ENCODE results near the gene RDX. TPM values are rescaled to one million over a fixed set of nuclear protein-coding genes. Genes with fewer than 3 reads are reported as not detected.

Gene RDX
- total and polyA plus RNA-seq, 2 of the 4 experiments (the other 2 are of a cell fraction) = 61.1 to 72.4 TPM

DNA sequence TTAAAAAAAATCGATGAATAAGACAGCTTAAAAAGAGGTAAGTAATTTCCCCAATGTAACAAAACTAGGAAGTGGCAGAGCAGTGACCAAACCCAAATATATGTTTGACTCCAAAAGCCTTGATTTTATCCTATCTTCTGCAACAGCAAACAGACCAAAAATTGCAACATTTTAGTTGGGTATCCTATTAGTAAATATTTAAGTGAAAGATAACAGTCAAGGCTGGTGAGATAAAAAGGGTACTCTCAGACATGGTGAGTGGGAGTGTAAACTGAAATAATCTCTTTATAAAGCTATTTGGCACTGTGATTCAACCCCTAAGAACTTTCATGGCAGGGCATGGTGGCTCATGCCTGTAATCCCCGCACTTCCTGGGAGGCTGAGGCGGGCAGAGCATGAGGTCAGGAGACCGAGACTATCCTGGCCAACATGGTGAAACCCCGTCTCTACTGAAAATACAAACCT, 1.9 kb upstream of the RDX start:
- no peak overlapping the region for H3K4ac ChIP-seq (ENCODE audit: low read depth, low read length)
- no peak overlapping the region for H3K56ac ChIP-seq (ENCODE audit: extremely low read depth, insufficient read depth, low read length)
- H2BK20ac ChIP-seq (ENCODE audit: low read depth, low read length) = no peak overlapping the region
- H3K18ac ChIP-seq (ENCODE audit: low read depth, low read length) = no peak overlapping the region
- H3K27me3 ChIP-seq (ENCODE audit: control insufficient read depth, insufficient read depth, low read length) = no peaks in the 10 kb centered on the region
- H3K14ac ChIP-seq (replicated peaks; ENCODE audit: low read depth, low read length) = no peak overlapping the region
- H2BK5ac ChIP-seq (ENCODE audit: low read depth, low read length, poor library complexity, severe bottlenecking) = no peak overlapping the region
- no CpG with 5 or more reads among the region's 5 CpGs for WGBS, 2 experiments (ENCODE audit: extremely low coverage in 2 of 2, insufficient read length in 1 of 2)
- TF ChIP-seq, protein P1, sequence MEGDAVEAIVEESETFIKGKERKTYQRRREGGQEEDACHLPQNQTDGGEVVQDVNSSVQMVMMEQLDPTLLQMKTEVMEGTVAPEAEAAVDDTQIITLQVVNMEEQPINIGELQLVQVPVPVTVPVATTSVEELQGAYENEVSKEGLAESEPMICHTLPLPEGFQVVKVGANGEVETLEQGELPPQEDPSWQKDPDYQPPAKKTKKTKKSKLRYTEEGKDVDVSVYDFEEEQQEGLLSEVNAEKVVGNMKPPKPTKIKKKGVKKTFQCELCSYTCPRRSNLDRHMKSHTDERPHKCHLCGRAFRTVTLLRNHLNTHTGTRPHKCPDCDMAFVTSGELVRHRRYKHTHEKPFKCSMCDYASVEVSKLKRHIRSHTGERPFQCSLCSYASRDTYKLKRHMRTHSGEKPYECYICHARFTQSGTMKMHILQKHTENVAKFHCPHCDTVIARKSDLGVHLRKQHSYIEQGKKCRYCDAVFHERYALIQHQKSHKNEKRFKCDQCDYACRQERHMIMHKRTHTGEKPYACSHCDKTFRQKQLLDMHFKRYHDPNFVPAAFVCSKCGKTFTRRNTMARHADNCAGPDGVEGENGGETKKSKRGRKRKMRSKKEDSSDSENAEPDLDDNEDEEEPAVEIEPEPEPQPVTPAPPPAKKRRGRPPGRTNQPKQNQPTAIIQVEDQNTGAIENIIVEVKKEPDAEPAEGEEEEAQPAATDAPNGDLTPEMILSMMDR (conservative IDR thresholded peaks at IDR 0.05; ENCODE audit: low read depth, low read length) = no peak
- TF ChIP-seq BHLHE40 (IDR thresholded peaks at IDR 0.05; ENCODE audit: low read depth, low read length) (no peak), RFX5 (IDR thresholded peaks at IDR 0.05; ENCODE audit: low read depth, low read length) (no peak)
- TF ChIP-seq, protein P2, sequence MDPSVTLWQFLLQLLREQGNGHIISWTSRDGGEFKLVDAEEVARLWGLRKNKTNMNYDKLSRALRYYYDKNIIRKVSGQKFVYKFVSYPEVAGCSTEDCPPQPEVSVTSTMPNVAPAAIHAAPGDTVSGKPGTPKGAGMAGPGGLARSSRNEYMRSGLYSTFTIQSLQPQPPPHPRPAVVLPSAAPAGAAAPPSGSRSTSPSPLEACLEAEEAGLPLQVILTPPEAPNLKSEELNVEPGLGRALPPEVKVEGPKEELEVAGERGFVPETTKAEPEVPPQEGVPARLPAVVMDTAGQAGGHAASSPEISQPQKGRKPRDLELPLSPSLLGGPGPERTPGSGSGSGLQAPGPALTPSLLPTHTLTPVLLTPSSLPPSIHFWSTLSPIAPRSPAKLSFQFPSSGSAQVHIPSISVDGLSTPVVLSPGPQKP (IDR thresholded peaks at IDR 0.05; ENCODE audit: borderline replicate concordance, low read depth, low read length) = no peak
- ChIA-PET POLR2A (ENCODE audit: unreplicated experiment) (interaction anchor here (0.5 kb wide), 1 partner anchor 65 kb away, joined by 3 read pairs; no protein-coding TSS in a partner anchor), CTCF (no interaction called here)
- H4K8ac ChIP-seq (ENCODE audit: low read depth in 2 of 2, low read length in 2 of 2) = no peak overlapping the region
- no peak overlapping the region; the same call in 1 of the 2 replicates for H3K23ac ChIP-seq (ENCODE audit: low read depth, low read length)
- DNase-seq = no peak
- ATAC-seq (ENCODE audit: low read depth) = no peak
- no peak overlapping the region for H3K9ac ChIP-seq (ENCODE audit: low read depth, low read length)
- H3K4me1 ChIP-seq (ENCODE audit: control insufficient read depth, insufficient read depth, low read length) = peaks cover 13% of the 10 kb centered on the region
- H2BK15ac ChIP-seq (ENCODE audit: low read depth, low read length) = no peak overlapping the region
- BruUV-seq (replicated peaks) = no TSS peak
- H3K4me2 ChIP-seq (ENCODE audit: low read depth, low read length) = no peak overlapping the region
- peaks cover 3% of the 10 kb centered on the region for H3K9me1 ChIP-seq (ENCODE audit: insufficient read depth, low read length)
- H3K27ac ChIP-seq (ENCODE audit: insufficient read depth, low read length) = no peak overlapping the region
- intact Hi-C loops (cut with micrococcal nuclease) = loop anchor here (5.0 kb wide), 1 partner anchor 69 kb away; no protein-coding TSS in a partner anchor
- H4K5ac ChIP-seq (ENCODE audit: low read depth, low read length) = no peak overlapping the region
- peaks cover 0 to 7% of the 10 kb centered on the region in 2 experiments; a peak in 2 of 4 replicates for H3K79me1 ChIP-seq (ENCODE audit: low read depth in 1 of 2, low read length in 2 of 2)
- H4K91ac ChIP-seq (ENCODE audit: insufficient read depth, low read depth, low read length) = no peak overlapping the region
- peaks cover 16% of the 10 kb centered on the region for H4K20me1 ChIP-seq (ENCODE audit: insufficient read depth, low read length)
- H3K9me3 ChIP-seq (ENCODE audit: control insufficient read depth, insufficient read depth, low read length) = no peaks in the 10 kb centered on the region
- in situ Hi-C loops (cut with MboI; ENCODE audit: low sequenced_read_pairs) = no loop called here
- no peaks in the 10 kb centered on the region for H3K36me3 ChIP-seq (ENCODE audit: control insufficient read depth, insufficient read depth, low read length)
- H2AK5ac ChIP-seq (ENCODE audit: low read depth, low read length) = no peak overlapping the region
- no peak overlapping the region for H3K4me3 ChIP-seq (ENCODE audit: insufficient read depth, low read depth, low read length)
- no peak overlapping the region for H2AK9ac ChIP-seq (replicated peaks; ENCODE audit: low read depth, low read length, poor library complexity)
- H2BK120ac ChIP-seq (ENCODE audit: low read depth, low read length) = no peak overlapping the region
- H2AFZ ChIP-seq (replicated peaks; ENCODE audit: low read length, poor library complexity) = no peak overlapping the region
- dilution Hi-C loops (cut with HindIII; ENCODE audit: low sequenced_read_pairs, unreplicated experiment) = no loop called here
